ACHN (cell line): ENCODE data around the gene POFUT2.

Source experiments
- DNase-seq: peaks from one replicate; pipeline ENCODE4 v3.0.0-alpha.2; 2015
- in situ Hi-C: cut with HindIII; loops from 2 replicates; pipeline ENCODE4 v1.10.0; 2017; ENCODE audit warnings: low sequenced_read_pairs, low pct_ligation_motif_present, low pct_unique_long_range_greater_than_20kb

The POFUT2 gene

DNA sequence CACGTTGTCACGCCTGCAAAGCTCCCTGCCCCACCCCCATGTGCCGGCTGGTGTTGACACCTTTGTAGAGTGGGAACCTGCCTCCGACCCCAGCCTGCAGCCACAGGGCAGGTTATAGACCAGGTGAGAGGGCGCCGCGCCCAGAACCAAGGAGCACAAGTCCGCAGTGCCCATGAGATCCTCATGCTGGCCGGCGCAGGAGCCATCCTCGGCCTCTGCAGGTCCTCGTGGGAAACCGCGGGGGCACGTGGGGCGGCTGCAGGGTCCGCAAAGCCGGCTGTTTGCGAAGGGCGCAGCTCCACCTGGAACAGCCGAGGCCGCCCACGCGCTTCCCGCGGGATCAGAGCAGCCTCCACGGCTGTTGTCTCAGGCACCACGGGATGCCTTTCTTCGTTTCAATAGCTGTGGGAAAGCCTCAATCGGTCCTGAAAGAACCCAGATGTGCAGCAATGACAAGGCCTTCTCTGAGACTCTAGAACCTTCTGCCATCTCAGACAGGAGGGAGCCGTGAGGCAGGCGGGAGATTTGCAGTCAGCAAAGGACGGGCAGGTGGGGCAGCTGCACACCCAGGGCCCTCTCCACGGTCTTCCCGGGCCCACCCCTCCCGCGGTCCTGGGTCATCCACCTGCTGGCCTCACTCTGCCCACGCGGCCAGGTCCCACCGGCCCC, 29.9 kb downstream of the POFUT2 start:
- no peak for DNase-seq
- in situ Hi-C loops: no loop called here

DNA sequence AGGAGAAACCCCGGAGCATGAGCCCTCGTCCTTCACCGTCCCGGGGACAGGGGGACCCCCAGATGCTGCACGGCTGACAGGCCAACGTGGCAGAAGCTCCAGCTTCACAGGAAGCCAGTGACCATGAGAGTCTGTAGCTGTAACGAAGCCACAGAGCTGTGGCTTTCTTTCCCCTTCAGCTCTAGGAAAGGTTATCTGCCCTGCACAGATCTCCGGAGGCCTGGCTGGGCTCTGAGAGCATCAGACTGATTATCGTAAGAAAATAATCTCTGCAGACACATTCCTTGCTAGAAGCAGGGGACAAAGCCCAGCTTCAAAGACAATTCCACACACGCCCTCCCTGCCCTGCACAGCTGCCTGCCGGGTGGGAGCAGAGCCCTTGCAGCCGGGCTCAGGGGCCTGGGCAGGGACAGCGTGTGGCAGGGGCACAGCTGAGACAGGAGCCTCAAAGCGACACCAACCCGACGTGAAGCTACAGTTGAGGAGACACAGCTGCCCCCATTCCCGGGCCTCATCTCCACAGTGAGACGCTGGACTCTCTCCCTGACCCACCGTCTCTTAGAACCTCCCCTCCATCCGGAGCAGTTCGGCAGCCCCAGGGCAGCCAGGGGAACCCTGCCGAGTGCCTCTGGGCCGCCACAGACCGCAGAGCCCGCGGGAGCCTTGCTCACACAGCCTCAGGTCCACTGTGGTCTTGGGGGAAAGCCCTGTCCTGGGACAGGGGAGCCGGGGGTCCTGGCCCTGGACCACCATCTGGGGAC, 30.6 kb downstream of the POFUT2 start:
- no peak for DNase-seq
- in situ Hi-C loops: no loop called here

- DNase-seq: no peak
- in situ Hi-C loops: no loop called here
Observed at GRCh38 chr21:45256021-45256911, 31.4 kb downstream of the POFUT2 start.

DNA sequence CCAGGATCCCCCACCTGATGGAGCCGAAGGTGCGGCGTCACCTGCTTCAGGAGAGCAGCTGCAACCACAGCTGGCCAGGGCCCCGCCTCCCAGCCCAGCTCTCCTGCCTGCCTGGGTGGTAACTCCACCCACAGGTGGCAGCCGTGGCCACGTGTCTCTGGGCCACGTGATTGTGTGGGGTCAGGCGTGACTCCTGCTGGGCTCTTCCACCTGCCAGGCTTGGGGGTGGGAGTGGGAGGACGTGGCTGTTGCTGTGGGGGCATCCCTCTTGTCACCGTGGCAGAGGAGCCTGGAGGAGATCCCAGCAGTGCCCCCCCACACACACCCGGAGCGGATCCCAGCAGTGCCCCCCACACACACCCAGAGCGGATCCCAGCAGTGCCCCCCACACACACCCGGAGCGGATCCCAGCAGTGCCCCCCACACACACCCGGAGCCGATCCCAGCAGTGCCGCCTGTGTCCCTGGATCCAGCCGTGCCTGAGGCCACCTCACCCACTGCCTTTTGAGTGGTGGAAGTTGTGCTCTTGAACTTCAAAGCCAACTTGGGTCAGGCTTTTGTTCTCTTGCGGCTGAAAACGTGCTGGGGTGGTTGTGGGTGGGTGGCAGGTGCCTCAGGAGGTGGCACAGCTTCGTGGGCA, 32.2 kb downstream of the POFUT2 start:
- no peak for DNase-seq

GRCh38 chr21:45254460-45254930, 33.2 kb downstream of the POFUT2 start:
- DNase-seq: no peak
- in situ Hi-C loops: no loop called here

More for the DNA sequence above, 32.2 kb downstream of the POFUT2 start:
- in situ Hi-C loops: no loop called here

DNA sequence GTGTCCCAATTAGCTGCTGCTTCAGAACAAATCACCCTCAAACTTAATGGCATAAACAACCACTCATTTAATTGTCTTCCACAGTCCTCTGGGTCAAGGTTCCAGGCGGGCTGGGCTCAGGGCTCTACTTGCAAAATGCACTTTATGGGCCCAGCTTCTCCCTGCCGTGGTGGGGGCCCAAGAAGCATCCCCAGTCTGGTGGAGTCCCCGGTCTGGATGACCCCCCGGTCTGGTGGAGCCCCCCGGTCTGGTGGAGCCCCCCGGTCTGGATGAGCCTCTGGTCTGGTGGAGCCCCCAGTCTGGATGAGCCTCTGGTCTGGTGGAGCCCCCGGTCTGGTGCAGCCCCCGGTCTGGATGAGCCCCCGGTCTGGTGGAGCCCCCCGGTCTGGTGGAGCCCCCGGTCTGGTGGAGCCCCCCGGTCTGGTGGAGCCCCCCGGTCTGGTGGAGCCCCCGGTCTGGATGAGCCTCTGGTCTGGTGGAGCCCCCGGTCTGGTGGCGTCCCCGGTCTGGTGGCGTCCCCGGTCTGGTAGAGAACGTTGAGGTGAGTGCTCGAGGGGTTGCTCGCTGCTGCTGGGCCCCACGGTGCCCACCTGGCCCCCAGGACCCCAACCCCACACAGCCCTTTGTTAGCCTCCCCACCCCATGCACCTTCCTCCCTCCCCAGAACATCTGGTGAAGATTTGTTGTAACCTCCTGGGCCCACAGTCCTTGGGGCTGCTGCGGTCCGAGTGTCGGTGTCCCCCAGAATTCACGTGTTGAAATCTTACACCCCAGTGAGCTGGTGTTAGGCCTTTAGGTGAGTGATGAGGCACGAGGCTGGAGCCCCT, 33.8 kb downstream of the POFUT2 start:
- DNase-seq: no peak
- in situ Hi-C loops: no loop called here

DNA sequence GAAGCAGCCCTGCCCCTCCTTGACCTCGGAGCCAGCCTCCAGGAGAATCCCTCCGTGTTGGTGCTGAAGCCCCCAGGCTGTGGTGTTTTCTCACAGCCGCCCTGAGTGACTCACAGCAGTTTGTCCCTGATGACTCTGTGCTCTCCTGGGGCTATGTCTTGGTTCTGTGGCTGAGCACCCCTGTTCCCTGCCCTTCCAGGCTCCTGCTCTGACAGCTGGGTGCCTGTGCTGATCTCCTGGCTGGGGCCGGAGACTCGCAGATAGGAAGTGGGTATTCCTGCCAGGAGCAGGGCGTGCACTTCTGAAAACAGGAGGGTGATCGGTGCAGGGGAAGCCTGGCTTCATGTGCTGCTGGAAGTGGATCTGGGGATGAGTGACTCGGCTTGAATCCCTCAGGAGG, 34.5 kb downstream of the POFUT2 start:
- in situ Hi-C loops: no loop called here
- DNase-seq: no peak

GRCh38 chr21:45252448-45252925, 35.2 kb downstream of the POFUT2 start:
- in situ Hi-C loops: no loop called here
- DNase-seq: no peak

DNA sequence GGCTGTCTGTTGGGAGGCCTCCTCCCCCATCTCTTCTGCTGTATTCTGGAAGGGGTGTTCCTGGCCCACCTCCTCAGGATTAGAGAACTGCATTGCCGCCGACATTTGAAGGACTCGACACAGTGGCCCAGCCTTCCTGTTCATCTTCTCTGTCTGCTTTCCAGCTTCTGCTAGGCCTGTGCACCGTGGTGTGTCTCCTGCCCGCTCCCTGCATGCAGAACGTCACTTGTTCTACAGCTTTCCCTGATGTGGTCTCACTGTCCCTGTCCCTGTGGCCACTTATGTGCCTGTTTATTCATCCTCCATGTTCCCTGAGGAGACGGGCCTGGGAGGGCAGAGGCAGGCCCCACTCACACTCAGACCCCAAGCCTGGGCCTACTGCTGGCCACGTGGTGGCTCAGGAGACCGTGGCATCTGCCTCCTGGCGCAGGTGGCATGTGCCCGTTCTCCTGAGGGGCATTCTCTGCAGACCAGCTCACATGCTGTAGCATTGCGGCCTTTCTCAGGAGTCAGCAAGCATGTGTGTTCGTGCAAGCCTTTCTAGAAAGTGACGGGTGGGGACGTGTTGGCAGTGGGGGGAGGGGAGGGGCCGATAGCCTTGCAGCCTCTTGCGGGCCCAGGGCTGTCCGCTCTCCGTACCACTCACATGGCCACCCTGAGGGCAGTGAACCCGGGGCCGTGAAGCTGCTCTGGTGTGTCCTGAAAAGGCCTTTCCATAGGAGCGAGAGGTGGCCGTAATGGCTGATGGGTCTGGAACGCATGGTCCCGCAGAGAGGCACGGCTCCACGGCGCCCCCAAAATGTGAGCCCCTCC, 35.9 kb downstream of the POFUT2 start:
- DNase-seq: no peak
- in situ Hi-C loops: no loop called here

- in situ Hi-C loops: no loop called here
- no peak for DNase-seq
Observed at GRCh38 chr21:45250914-45251634, 36.6 kb downstream of the POFUT2 start.

- no peak for DNase-seq
- in situ Hi-C loops: no loop called here
Observed at GRCh38 chr21:45250272-45250671, 37.4 kb downstream of the POFUT2 start.

- DNase-seq: no peak
- in situ Hi-C loops: no loop called here
Observed at GRCh38 chr21:45249626-45250025, 38.1 kb downstream of the POFUT2 start.

GRCh38 chr21:45248893-45249381, 38.8 kb downstream of the POFUT2 start:
- in situ Hi-C loops: no loop called here
- peak; percentile 27 for DNase-seq

DNA sequence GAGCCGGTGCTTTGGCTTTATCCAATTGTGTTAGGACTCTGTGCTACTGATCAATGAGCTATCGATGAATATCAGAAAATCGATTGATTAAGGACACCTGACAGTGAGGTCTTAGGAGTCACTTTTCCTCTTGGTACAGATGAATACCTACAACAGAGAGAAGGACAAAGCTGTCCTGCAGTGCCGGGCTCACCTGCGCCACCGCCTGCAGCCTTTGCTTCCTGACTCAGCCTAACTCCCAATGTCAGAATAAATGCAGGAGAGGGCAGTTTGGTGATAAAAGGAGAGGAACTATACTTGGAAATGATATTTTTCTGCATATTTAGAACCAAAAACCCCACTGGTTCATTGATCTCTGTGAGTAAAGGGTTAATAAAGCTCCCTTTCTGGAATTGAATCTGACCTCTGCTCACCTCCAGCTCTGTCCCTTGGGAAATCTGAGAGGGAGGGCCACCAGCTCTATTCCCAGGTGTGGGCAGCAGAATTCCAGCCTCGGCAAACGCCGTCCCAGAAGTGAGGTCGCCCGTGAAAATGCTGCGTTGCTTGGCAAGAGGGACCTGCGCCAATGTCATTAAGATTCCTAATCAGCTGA, 39.3 kb downstream of the POFUT2 start:
- no peak for DNase-seq
- in situ Hi-C loops: no loop called here

DNA sequence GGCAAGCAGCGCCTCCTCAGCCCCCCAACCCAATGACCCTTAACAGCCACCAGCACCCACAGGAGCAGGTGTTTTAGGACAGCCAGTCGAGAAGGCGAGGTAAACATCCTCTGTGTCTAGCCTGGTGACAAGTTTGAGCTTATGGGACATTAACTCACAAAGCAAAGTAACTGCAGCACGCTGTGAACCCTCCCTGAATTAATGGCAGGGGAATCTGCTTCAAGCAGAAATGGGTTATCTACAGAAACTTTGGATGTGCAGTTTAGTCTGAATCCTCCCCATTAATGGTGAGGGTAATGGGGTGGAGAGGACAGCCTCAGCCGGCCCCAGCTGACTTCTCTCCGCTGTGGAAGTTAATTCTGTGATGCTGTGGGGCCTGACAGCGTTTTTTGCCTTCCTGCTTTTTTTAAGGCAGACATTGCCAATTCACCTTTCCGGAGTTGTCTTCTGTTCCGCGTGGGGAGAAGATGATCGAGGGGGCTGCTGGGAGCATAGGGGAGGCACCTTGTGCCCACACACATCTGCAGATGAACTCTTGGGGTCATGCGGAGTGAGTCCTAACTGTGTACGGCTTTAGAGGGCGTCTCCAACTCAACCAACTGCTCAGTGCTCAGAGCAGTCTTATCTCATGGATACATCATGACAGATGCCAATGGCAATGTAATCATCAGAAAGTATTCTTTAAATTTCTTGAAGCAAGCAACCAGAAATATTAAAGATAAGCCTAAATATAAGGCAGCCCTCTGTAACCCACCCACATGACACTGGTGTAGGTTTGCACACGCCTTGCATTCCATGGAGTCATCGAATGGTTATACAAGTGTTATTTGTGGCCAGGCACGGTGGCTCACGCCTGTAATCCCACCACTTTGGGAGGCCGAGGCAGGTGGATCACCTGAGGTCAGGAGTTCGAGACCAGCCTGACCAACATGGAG, 41.0 kb downstream of the POFUT2 start:
- in situ Hi-C loops: no loop called here
- no peak for DNase-seq
